ENCODE measurements around the gene NSG1.

NSG1 gene

GRCh38 chr4:4426511-4427120 is 39.7 kb downstream of the NSG1 start:
- TF ChIP-seq FOXP2 (optimal IDR thresholded peaks at IDR 0.05; ENCODE audit: borderline replicate concordance, extremely low read depth, extremely low read length, insufficient read depth) (no peak), POLR2AphosphoS5 (IDR thresholded peaks at IDR 0.05; ENCODE audit: low read depth, low read length) (no peak), TAF1 (IDR thresholded peaks at IDR 0.05; ENCODE audit: borderline replicate concordance, insufficient read depth, low read length) (no peak), SIN3A (IDR thresholded peaks at IDR 0.05; ENCODE audit: borderline replicate concordance, insufficient read depth, low read length) (no peak)
- TF ChIP-seq, protein P1, sequence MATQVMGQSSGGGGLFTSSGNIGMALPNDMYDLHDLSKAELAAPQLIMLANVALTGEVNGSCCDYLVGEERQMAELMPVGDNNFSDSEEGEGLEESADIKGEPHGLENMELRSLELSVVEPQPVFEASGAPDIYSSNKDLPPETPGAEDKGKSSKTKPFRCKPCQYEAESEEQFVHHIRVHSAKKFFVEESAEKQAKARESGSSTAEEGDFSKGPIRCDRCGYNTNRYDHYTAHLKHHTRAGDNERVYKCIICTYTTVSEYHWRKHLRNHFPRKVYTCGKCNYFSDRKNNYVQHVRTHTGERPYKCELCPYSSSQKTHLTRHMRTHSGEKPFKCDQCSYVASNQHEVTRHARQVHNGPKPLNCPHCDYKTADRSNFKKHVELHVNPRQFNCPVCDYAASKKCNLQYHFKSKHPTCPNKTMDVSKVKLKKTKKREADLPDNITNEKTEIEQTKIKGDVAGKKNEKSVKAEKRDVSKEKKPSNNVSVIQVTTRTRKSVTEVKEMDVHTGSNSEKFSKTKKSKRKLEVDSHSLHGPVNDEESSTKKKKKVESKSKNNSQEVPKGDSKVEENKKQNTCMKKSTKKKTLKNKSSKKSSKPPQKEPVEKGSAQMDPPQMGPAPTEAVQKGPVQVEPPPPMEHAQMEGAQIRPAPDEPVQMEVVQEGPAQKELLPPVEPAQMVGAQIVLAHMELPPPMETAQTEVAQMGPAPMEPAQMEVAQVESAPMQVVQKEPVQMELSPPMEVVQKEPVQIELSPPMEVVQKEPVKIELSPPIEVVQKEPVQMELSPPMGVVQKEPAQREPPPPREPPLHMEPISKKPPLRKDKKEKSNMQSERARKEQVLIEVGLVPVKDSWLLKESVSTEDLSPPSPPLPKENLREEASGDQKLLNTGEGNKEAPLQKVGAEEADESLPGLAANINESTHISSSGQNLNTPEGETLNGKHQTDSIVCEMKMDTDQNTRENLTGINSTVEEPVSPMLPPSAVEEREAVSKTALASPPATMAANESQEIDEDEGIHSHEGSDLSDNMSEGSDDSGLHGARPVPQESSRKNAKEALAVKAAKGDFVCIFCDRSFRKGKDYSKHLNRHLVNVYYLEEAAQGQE (IDR thresholded peaks at IDR 0.05; ENCODE audit: insufficient read depth in 1 of 2, low read depth in 2 of 2, low read length in 2 of 2) = no peak

GRCh38 chr4:4427121-4427870 is 40.4 kb downstream of the NSG1 start:
- TF ChIP-seq POLR2AphosphoS5 (IDR thresholded peaks at IDR 0.05; ENCODE audit: low read depth, low read length) = no peak
- TF ChIP-seq, protein P1 (IDR thresholded peaks at IDR 0.05; ENCODE audit: insufficient read depth in 1 of 2, low read depth in 2 of 2, low read length in 2 of 2) = no peak
- no peak for TF ChIP-seq TAF1 (IDR thresholded peaks at IDR 0.05; ENCODE audit: borderline replicate concordance, insufficient read depth, low read length)
- no peak for TF ChIP-seq FOXP2 (optimal IDR thresholded peaks at IDR 0.05; ENCODE audit: borderline replicate concordance, extremely low read depth, extremely low read length, insufficient read depth)
- no peak for TF ChIP-seq SIN3A (IDR thresholded peaks at IDR 0.05; ENCODE audit: borderline replicate concordance, insufficient read depth, low read length)

GRCh38 chr4:4427886-4428285 is 41.0 kb downstream of the NSG1 start:
- TF ChIP-seq, protein P1 (IDR thresholded peaks at IDR 0.05; ENCODE audit: insufficient read depth in 1 of 2, low read depth in 2 of 2, low read length in 2 of 2) = no peak
- TF ChIP-seq FOXP2 (optimal IDR thresholded peaks at IDR 0.05; ENCODE audit: borderline replicate concordance, extremely low read depth, extremely low read length, insufficient read depth) (no peak), POLR2AphosphoS5 (IDR thresholded peaks at IDR 0.05; ENCODE audit: low read depth, low read length) (no peak), TAF1 (IDR thresholded peaks at IDR 0.05; ENCODE audit: borderline replicate concordance, insufficient read depth, low read length) (no peak), SIN3A (IDR thresholded peaks at IDR 0.05; ENCODE audit: borderline replicate concordance, insufficient read depth, low read length) (no peak)

- TF ChIP-seq TAF1 (IDR thresholded peaks at IDR 0.05; ENCODE audit: borderline replicate concordance, insufficient read depth, low read length) (no peak), FOXP2 (optimal IDR thresholded peaks at IDR 0.05; ENCODE audit: borderline replicate concordance, extremely low read depth, extremely low read length, insufficient read depth) (no peak), SIN3A (IDR thresholded peaks at IDR 0.05; ENCODE audit: borderline replicate concordance, insufficient read depth, low read length) (no peak), POLR2AphosphoS5 (IDR thresholded peaks at IDR 0.05; ENCODE audit: low read depth, low read length) (no peak)
- TF ChIP-seq, protein P1 (IDR thresholded peaks at IDR 0.05; ENCODE audit: insufficient read depth in 1 of 2, low read depth in 2 of 2, low read length in 2 of 2) = no peak
Measured at GRCh38 chr4:4428966-4429875, 42.3 kb downstream of the NSG1 start.
